ENCODE measurements around the gene UNC50.

The UNC50 gene

DNA sequence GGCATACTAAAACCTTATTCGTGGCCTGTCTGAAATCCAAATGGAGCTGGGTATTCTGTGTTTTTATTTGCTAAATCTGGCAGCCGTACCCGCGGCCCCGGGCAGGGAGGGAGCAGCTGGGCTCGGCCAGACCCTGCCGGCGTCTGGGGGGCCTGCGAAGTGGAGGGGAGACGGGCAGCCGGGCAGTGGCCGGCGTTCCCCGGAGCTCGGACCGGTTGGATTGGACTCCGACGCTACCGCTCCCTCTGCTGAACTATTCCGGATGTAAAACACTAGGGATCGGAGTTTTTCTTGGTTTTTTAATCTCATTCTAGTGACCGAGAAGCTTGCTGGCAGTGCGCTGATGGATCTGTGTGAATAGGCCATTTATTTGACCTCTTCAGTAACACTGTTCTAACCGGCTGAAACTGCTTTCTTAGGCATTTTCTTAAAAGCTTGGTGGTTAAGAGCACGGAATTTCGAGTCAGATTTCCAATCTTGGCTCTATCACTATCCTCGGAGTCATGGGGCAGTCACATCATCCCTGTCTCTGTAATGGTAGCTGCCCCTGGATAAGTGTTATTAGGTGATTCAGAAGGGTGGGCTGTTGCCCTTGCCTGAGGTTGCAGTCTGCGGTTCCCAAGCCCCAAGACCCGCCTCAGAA is 694 bp downstream of the UNC50 start:
- Mint-ChIP-seq H3K27me3 (ENCODE audit: low read depth) (no peaks in the 10 kb centered on the region), H3K27ac (peak overlapping the region; percentile 95), H3K4me3 (peak overlapping the region; percentile 90), H3K4me1 (ENCODE audit: low read depth) (peaks cover 49% of the 10 kb centered on the region), H3K36me3 (ENCODE audit: low read depth) (peaks cover 24% of the 10 kb centered on the region), H3K9me3 (no peaks in the 10 kb centered on the region)
- no peak for DNase-seq (ENCODE audit: low spot score)

DNA sequence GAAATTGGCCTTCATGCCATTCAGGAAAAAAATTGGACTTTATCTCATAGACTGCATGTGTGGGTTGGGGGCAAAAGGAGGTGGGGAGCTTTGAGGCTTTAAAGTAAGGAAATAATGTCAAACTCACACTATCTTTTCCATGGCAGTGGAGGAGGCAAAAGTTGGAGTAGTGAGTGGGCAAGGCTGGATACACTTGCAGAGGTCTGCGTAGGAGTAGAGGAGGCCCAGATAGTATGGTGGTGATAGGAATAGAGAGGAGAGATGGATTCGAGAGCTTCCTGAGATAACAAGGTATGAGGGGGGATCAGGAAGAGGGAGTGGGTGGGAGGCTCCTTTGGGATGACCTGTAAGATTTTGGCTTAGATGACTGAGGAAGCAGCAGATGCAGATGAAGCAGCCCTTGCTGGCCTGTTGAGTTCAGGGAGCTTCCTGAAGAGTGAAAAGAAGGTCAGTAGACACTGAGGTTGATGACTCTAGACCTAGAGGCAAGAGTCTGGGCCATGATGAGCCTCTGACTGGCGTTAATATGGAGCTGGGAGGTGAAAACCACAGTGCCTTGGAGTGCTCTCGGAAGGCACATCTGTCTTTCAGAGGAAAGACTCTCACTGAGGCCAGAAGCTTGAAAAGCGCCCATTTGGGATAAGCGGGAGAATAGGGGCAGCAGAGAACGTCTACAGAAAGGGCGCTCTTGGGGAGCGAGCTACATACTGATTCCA is 5.8 kb downstream of the UNC50 start:
- Mint-ChIP-seq H3K4me3 (no peak overlapping the region), H3K36me3 (ENCODE audit: low read depth) (peaks cover 54% of the 10 kb centered on the region), H3K27ac (peak overlapping the region; percentile 5), H3K27me3 (ENCODE audit: low read depth) (no peaks in the 10 kb centered on the region), H3K9me3 (no peaks in the 10 kb centered on the region), H3K4me1 (ENCODE audit: low read depth) (peaks cover 45% of the 10 kb centered on the region)
- DNase-seq (ENCODE audit: low spot score), result no peak

DNA sequence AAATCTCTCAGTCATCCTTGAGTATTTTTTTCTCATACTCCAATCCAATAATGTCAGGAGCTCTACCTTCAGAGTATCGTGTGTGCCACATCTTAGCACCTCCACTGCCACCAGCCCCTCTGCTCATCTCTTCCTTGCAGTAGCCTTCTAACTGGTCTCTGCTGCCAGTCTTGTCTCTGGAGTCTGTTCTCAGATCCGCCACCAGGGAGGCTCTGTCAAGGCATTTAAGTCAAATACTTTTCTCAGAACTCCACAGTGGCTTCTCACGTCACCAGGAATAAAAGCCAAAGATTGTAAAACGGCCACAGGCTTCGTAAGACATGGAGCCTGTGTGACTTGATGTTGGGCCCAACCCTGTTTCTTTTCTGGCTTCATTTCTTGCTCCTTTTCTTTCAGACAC is 7.1 kb downstream of the UNC50 start:
- Mint-ChIP-seq H3K36me3 (ENCODE audit: low read depth) (peaks cover 63% of the 10 kb centered on the region), H3K9me3 (no peaks in the 10 kb centered on the region), H3K27me3 (ENCODE audit: low read depth) (no peaks in the 10 kb centered on the region), H3K27ac (peak overlapping the region; percentile 18), H3K4me3 (no peak overlapping the region), H3K4me1 (ENCODE audit: low read depth) (peaks cover 38% of the 10 kb centered on the region)
- DNase-seq (ENCODE audit: low spot score), result no peak

DNA sequence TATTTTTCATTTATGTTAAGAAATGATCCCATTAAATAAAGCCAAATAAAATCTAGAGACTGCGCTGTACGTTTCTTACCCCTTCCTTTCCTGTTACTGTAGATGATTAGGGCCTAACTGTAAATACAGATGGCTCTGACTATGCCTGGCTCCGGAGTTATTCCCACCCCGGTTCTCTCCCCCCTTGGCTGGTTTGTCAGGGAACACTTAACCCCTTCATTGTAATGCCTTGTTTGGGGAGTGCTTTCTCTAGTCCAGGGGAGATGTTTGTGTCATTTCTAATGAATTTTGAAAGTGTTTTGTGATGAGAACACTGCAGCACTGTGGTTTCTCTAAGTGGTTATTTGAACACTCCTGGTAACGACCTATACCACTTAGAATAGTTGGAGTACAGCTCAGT is 8.8 kb downstream of the UNC50 start:
- H3K4me3 Mint-ChIP-seq, result peak overlapping the region; percentile 28
- peaks cover 66% of the 10 kb centered on the region for H3K36me3 Mint-ChIP-seq (ENCODE audit: low read depth)
- peaks cover 36% of the 10 kb centered on the region for H3K4me1 Mint-ChIP-seq (ENCODE audit: low read depth)
- DNase-seq (ENCODE audit: low spot score), result no peak
- H3K27ac Mint-ChIP-seq, result peak overlapping the region; percentile 67
- no peaks in the 10 kb centered on the region for H3K27me3 Mint-ChIP-seq (ENCODE audit: low read depth)
- H3K9me3 Mint-ChIP-seq, result no peaks in the 10 kb centered on the region

GRCh38 chr2:98623657-98624056 is 15.3 kb downstream of the UNC50 start:
- Mint-ChIP-seq H3K36me3 (ENCODE audit: low read depth) (peaks cover 53% of the 10 kb centered on the region), H3K9me3 (no peaks in the 10 kb centered on the region), H3K4me3 (no peak overlapping the region), H3K4me1 (ENCODE audit: low read depth) (peaks cover 25% of the 10 kb centered on the region), H3K27ac (no peak overlapping the region), H3K27me3 (ENCODE audit: low read depth) (no peaks in the 10 kb centered on the region)
- DNase-seq (ENCODE audit: low spot score), result no peak

GRCh38 chr2:98632351-98632750 is 24.0 kb downstream of the UNC50 start:
- no peak overlapping the region for H3K4me3 Mint-ChIP-seq
- H3K27me3 Mint-ChIP-seq (ENCODE audit: low read depth), result no peaks in the 10 kb centered on the region
- no peak for DNase-seq (ENCODE audit: low spot score)
- peaks cover 27% of the 10 kb centered on the region for H3K4me1 Mint-ChIP-seq (ENCODE audit: low read depth)
- H3K9me3 Mint-ChIP-seq, result no peaks in the 10 kb centered on the region
- peak overlapping the region; percentile 27 for H3K27ac Mint-ChIP-seq
- peaks cover 59% of the 10 kb centered on the region for H3K36me3 Mint-ChIP-seq (ENCODE audit: low read depth)

DNA sequence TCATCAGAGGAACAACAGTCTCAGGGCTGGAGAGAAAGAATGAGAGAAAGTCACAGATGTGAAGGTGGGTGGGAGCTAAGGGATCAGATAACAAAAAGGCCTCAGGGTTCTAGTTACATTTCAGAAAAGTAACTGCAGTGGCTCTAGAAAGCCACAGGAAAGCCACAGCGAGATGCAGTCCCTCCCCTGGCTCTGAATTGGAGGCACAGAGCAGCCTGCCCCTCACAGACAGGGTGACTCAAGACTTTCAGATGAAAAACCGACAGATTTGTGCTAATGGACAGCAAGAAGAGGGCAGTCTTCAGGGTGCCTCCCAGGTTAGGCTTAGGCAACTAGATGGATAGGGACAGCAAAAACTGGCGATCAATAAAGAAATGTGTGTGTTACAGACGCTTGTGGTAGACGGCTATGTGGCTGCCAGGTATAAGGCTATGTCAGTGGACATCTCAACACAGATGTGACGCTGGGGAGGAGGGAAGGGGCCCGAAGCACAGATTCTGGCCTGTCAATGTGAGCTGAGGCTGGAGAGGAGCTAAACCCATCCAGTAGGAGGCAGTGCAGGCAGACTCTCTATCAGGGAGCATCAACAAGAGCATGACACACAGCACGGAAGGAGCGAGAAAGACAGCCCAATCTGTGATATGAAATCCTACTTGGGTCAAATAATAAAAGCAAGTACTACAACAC is 26.2 kb downstream of the UNC50 start:
- Mint-ChIP-seq H3K27ac (peak overlapping the region; percentile 89), H3K27me3 (ENCODE audit: low read depth) (no peaks in the 10 kb centered on the region), H3K4me1 (ENCODE audit: low read depth) (peaks cover 38% of the 10 kb centered on the region), H3K9me3 (no peaks in the 10 kb centered on the region), H3K4me3 (peak overlapping the region; percentile 65), H3K36me3 (ENCODE audit: low read depth) (peaks cover 59% of the 10 kb centered on the region)
- DNase-seq (ENCODE audit: low spot score), result peak; percentile 59

DNA sequence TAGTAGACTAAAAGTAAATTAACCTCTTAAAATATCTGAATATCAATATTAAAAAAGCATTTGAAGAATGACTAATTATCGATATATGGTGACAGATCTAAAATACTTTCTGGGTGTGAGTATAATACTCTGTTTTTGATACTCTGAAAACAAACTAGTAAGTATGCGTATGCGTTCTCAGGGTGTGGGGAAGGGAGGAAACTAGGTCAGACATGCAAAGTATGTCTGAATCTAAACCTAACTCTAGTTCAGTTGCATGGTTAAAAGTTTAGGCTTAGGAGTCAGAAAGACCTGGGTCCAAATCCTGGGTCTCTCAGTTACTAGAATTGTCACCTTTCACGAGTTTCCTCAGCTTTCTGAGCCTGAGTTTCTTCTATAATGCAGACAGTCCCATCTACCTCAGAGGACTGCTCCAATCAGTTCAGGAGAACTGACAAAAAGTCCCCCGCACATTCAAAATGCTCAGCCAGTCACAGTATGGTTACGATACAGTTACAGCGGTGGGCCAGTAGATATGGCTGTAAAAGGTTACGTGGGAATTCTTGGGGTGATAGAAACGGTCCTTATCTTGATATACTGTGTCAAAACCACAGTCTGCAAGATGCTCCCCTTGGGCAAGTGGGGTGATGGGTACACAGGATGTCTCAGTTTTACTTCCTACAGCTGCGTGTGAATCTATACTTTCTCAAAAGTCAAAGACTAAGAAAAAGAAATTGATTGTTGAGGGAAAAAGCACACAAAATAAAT is 29.2 kb downstream of the UNC50 start:
- Mint-ChIP-seq H3K36me3 (ENCODE audit: low read depth) (peaks cover 63% of the 10 kb centered on the region), H3K4me3 (peak overlapping the region; percentile 67), H3K27ac (peak overlapping the region; percentile 75), H3K9me3 (no peaks in the 10 kb centered on the region), H3K4me1 (ENCODE audit: low read depth) (peaks cover 38% of the 10 kb centered on the region), H3K27me3 (ENCODE audit: low read depth) (no peaks in the 10 kb centered on the region)
- peak; percentile 82 for DNase-seq (ENCODE audit: low spot score)

GRCh38 chr2:98643496-98644100 is 35.2 kb downstream of the UNC50 start:
- peaks cover 59% of the 10 kb centered on the region for H3K36me3 Mint-ChIP-seq (ENCODE audit: low read depth)
- peaks cover 11% of the 10 kb centered on the region for H3K4me1 Mint-ChIP-seq (ENCODE audit: low read depth)
- no peaks in the 10 kb centered on the region for H3K27me3 Mint-ChIP-seq (ENCODE audit: low read depth)
- DNase-seq (ENCODE audit: low spot score), result no peak
- H3K4me3 Mint-ChIP-seq, result no peak overlapping the region
- no peaks in the 10 kb centered on the region for H3K9me3 Mint-ChIP-seq
- H3K27ac Mint-ChIP-seq, result no peak overlapping the region

GRCh38 chr2:98647636-98648035 is 39.2 kb downstream of the UNC50 start:
- H3K36me3 Mint-ChIP-seq (ENCODE audit: low read depth), result peaks cover 68% of the 10 kb centered on the region
- no peak for DNase-seq (ENCODE audit: low spot score)
- H3K9me3 Mint-ChIP-seq, result peaks cover 22% of the 10 kb centered on the region
- H3K27me3 Mint-ChIP-seq (ENCODE audit: low read depth), result no peaks in the 10 kb centered on the region
- peaks cover 38% of the 10 kb centered on the region for H3K4me1 Mint-ChIP-seq (ENCODE audit: low read depth)
- no peak overlapping the region for H3K27ac Mint-ChIP-seq
- no peak overlapping the region for H3K4me3 Mint-ChIP-seq

- no peak for DNase-seq (ENCODE audit: low spot score)
- H3K27ac Mint-ChIP-seq, result no peak overlapping the region
- peaks cover 22% of the 10 kb centered on the region for H3K9me3 Mint-ChIP-seq
- H3K4me3 Mint-ChIP-seq, result no peak overlapping the region
- H3K4me1 Mint-ChIP-seq (ENCODE audit: low read depth), result peaks cover 43% of the 10 kb centered on the region
- no peaks in the 10 kb centered on the region for H3K27me3 Mint-ChIP-seq (ENCODE audit: low read depth)
- peaks cover 70% of the 10 kb centered on the region for H3K36me3 Mint-ChIP-seq (ENCODE audit: low read depth)
These were observed 40.1 kb downstream of the UNC50 start for GRCh38 chr2:98648451-98648850.

DNA sequence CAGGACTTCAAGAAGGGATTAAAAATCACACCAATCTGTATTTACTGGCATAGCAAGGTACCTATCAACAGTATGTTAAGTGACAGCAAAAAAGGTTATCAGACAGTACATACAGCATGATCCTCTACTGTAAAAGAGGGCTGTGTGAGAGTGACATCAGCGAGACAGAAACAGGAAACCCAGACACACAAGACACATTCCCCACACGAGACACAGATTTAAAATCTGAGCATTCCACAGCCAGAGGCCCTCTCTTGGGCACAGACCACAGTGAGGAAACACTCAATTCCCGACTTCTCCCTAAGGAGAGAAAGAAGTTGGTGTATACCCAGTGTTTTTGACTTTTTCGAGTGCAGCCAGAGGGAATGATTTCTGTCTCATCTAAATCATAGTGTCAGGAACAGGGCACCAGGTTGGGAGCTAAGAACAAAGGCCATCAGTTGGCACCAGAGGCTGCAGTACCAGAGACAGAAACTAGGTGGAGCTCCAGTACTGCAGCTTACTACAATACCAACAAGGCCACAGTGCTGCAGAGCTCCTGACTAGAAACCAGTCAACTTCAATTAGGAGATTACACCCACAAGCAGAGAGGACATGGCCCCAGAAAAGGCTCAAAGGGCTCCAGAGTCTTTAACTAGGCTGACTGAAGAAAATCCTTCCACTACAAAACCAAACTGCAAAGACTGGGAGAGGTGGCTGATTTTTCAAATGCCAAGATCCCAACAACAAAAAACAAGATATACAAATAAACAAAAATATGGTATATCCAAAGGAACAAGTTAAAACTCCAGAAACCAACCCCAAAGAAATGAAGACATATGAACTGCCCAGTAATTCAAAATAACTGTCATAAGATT is 41.0 kb downstream of the UNC50 start:
- Mint-ChIP-seq H3K36me3 (ENCODE audit: low read depth) (peaks cover 69% of the 10 kb centered on the region), H3K27me3 (ENCODE audit: low read depth) (no peaks in the 10 kb centered on the region), H3K27ac (peak overlapping the region; percentile 58), H3K4me3 (peak overlapping the region; percentile 22), H3K9me3 (peaks cover 22% of the 10 kb centered on the region), H3K4me1 (ENCODE audit: low read depth) (peaks cover 44% of the 10 kb centered on the region)
- peak; percentile 72 for DNase-seq (ENCODE audit: low spot score)

GRCh38 chr2:98649992-98650375 is 41.6 kb downstream of the UNC50 start:
- Mint-ChIP-seq H3K4me3 (peak overlapping the region; percentile 22), H3K4me1 (ENCODE audit: low read depth) (peaks cover 49% of the 10 kb centered on the region), H3K27me3 (ENCODE audit: low read depth) (no peaks in the 10 kb centered on the region), H3K36me3 (ENCODE audit: low read depth) (peaks cover 72% of the 10 kb centered on the region), H3K9me3 (peaks cover 22% of the 10 kb centered on the region), H3K27ac (peak overlapping the region; percentile 58)
- no peak for DNase-seq (ENCODE audit: low spot score)

Measured in T-helper 2 cell treated with Interferon-gamma antibody and Interleukin-4, amounts not matched to agents 5 μg/mL and 100 μg/mL, for 36 hours (primary cell).